NK-92 treated with Interleukin-12 subunit alpha and Interleukin-12 subunit beta, amount 100 ng/mL, for 24 hours (cell line): ENCODE results near the gene XYLB.
"Not testable (repeated sequence)": the region's sequence is repeated elsewhere in the genome, so short reads cannot be mapped to it uniquely, and the experiment has no call there.

Experiments
- DNase-seq: peaks from one replicate; lab custom pipeline; 2025; lab: John Stamatoyannopoulos, UW

Gene XYLB

DNA sequence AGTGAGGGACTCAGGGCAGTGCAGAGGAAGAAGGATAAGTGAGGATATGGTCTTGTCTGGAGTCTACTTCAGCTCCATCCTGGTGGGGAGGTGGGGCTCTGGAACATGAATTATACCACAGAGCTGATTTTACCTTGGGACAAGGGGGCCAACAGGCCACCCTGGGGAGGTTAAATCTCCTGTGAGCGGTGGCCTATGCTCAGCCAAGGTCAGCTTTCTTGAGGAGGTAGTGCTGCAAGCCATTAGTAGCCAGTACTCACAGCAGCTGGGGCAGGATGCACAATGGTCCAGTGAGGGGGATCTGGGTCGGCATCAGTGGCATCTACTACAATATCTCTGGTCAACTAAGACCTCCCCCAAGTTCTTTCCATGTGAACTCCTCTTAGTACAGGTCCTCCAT is 49.7 kb downstream of the XYLB start:
- DNase-seq: no peak

- no peak for DNase-seq
Observed at GRCh38 chr3:38396861-38397260, 50.3 kb downstream of the XYLB start.

DNA sequence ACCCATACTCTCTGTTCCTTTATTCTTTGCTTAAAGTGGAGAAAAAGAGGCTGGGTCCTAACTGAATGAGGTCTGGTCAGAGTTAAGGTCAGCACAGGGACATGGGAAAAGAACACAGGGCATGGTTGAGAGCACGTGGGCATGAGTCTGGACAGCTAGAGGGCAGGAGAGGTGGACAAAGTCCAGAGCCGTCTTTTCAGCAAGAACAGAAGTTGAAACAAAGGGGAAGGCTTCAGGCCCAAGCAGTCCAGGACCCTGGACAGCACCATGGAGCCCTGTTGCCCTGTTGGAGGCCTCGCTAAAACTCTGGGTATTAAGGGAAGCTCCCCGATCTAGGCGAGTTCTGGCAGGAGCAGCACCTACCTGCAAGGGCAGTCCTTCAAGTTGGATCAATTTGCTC is 50.7 kb downstream of the XYLB start:
- no peak for DNase-seq

- DNase-seq: no peak
Observed at GRCh38 chr3:38401246-38401962, 54.8 kb downstream of the XYLB start.

DNA sequence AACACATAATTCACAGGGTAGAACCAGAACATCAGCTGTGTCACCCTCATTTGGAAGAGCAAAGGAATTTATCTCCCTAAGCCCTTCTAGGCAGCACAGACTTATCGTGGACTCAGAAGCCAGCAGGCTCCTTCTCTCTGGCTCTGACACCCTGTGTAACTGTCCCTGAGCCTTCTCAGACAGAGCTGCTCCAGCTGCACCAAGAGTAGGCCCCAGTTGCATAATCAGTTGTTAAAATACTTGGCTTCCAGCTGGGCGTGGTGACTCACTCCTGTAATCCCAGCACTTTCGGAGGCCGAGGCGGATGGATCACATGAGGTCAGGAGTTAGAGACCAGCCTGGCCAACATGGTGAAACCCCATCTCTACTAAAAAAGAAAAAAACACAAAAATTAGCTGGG is 57.7 kb downstream of the XYLB start:
- DNase-seq: no peak

DNA sequence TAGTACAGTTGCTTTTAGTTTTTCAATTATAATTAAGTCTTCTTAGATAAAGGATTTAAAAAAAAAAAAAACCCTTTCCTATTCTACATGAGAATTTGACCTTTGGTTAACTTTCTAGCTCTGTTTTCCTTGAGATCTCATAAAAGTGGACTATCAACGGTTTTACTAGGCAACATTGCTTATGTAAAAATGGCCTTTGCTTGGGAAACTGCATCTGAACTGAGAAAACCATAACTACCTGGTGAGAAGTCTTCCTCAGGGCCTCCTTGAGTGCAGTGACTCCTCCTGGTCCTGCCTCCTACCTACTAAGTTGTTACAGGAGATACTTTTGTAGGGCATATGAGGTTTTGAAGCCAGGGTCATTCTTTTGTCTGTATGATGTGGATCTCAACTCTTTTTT is 65.0 kb downstream of the XYLB start:
- no peak for DNase-seq

GRCh38 chr3:38420758-38421157 is 74.2 kb downstream of the XYLB start:
- not testable (repeated sequence) for DNase-seq

GRCh38 chr3:38421679-38422336 is 75.2 kb downstream of the XYLB start:
- DNase-seq: no peak

GRCh38 chr3:38426798-38427426 is 80.3 kb downstream of the XYLB start:
- not testable (repeated sequence) for DNase-seq

- DNase-seq: not testable (repeated sequence)
Observed at GRCh38 chr3:38432871-38433658, 86.5 kb downstream of the XYLB start.

DNA sequence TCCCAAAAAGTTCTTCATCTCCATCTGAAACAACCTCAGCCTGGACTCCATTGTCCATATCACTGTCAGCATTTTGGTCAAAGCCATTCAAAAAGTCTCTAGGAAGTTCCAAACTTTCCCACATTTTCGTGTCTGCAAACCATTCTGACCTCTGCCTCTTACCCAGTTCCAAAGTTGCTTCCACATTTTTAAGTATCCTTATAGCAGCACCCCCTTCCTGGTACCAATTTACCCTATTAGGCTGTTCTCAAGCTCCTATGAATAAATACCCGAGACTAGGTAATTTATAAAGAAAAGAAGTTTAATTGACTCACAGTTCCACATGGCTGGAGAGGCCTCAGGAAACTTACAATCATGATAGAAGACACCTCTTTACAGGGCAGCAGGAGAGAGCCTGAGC is 87.1 kb downstream of the XYLB start:
- not testable (repeated sequence) for DNase-seq

- DNase-seq: not testable (repeated sequence)
Observed at GRCh38 chr3:38438436-38439069, 92.0 kb downstream of the XYLB start.

- DNase-seq: not testable (repeated sequence)
Observed at GRCh38 chr3:38443205-38443604, 96.6 kb downstream of the XYLB start.

- DNase-seq: no peak
Observed at GRCh38 chr3:38446085-38446686, 99.6 kb downstream of the XYLB start.

DNA sequence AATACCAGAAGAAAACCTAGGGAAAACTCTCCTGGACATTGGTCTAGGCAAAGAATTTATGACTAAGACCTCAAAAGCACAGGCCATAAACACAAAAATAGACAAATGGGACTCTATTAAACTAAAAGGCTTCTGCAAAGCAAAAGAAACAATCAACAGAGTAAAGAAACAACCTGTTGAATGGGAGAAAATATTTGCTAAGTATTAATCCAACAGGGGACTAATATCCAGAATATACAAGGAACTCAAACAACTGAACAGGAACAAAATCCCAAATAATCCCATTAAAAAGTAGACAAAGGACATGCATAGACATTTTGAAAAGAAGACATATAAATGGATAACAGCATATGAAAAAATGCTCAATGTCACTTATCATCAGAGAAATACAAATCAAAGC is 100.2 kb downstream of the XYLB start:
- no peak for DNase-seq

GRCh38 chr3:38450853-38451252 is 104.3 kb downstream of the XYLB start:
- DNase-seq: no peak

- no peak for DNase-seq
Observed at GRCh38 chr3:38453075-38453912, 106.7 kb downstream of the XYLB start, which contains the start of gene ACVR2B. Gene ACVR2B, plus strand, starts transcription at chr3:38453890. Its CDS starts 433 bp downstream, at chr3:38454323.

GRCh38 chr3:38453913-38454177 is 107.3 kb downstream of the XYLB start:
- DNase-seq: no peak

DNA sequence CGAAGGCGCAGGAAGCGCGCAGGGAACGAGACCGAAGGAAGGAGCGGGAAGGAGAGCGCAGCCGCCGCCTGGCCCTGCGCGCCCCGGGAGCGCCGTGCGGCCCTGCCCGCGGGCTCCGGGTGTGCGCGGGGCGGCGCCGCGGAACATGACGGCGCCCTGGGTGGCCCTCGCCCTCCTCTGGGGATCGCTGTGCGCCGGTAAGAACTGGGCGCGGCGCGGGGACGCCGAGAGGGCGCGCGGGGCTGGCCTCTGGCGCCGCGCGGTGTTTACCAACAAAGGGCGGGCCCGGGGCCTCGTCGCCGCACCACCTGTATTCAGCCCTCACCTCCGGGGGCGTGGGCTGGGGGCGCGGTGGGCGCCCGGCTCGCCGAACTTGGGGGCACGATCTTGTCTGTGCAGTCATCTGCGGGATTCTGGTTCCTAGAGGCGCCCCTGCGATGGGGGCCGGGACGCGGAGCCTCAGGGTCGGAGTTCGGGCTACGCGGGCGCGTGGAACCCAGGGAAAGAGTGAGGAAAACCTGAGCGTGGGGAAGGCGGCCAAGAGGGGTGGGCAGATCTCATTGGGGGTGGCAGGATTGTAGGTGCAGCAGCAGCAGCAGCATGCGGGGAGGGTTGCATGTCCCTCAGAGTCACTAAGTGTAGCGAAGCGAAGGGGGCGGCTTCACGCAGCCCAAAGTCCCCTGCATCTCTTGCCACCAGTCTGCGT is 107.7 kb downstream of the XYLB start:
- no peak for DNase-seq
